RWPE1 (cell line): ENCODE measurements around the gene NOSIP.

Source experiments
- CTCF ChIA-PET: fragments of 350-600 bp; sonication (Branson Sonifier 250); formaldehyde crosslinking; extraction: SDS; loops from one replicate; lab custom pipeline; 2021; lab: Yijun Ruan, JAX
- POLR2A ChIA-PET: fragments of 400-600 bp; formaldehyde crosslinking; extraction: SDS; loops from one replicate; lab custom pipeline; 2020; ENCODE audit warnings: antibody characterized with exemption; ENCODE audit not compliant: low non-redundant PET; lab: Yijun Ruan, JAX
- DNase-seq: peaks from one replicate; pipeline ENCODE4 v3.0.0; 2012; ENCODE audit warnings: low spot score
- H3K27ac ChIP-seq: fragments of 450-650 bp; 2 replicates; pipeline ENCODE4 v1.5.1; 2017
- TF ChIP-seq, protein P1 (sequence below): fragments of 450-650 bp; conservative IDR thresholded peaks from 2 replicates; pipeline ENCODE4 v1.5.1; 2017; ENCODE audit warnings: low read depth, mild to moderate bottlenecking

NOSIP gene

GRCh38 chr19:49520705-49521319 is 59.5 kb downstream of the NOSIP start:
- CTCF ChIA-PET, result interaction anchor here (1.2 kb wide), 1 partner anchor 160 kb away, joined by 5 read pairs; no protein-coding TSS in a partner anchor
- DNase-seq, result no peak
- POLR2A ChIA-PET, result no interaction called here
- H3K27ac ChIP-seq, result peak overlapping the region; percentile 23; the same call in 1 of the 2 replicates
- TF ChIP-seq, protein P1, sequence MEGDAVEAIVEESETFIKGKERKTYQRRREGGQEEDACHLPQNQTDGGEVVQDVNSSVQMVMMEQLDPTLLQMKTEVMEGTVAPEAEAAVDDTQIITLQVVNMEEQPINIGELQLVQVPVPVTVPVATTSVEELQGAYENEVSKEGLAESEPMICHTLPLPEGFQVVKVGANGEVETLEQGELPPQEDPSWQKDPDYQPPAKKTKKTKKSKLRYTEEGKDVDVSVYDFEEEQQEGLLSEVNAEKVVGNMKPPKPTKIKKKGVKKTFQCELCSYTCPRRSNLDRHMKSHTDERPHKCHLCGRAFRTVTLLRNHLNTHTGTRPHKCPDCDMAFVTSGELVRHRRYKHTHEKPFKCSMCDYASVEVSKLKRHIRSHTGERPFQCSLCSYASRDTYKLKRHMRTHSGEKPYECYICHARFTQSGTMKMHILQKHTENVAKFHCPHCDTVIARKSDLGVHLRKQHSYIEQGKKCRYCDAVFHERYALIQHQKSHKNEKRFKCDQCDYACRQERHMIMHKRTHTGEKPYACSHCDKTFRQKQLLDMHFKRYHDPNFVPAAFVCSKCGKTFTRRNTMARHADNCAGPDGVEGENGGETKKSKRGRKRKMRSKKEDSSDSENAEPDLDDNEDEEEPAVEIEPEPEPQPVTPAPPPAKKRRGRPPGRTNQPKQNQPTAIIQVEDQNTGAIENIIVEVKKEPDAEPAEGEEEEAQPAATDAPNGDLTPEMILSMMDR, result no peak

GRCh38 chr19:49518033-49518432 is 62.3 kb downstream of the NOSIP start:
- no peak for DNase-seq
- TF ChIP-seq, protein P1, result no peak
- ChIA-PET POLR2A (no interaction called here), CTCF (no interaction called here)
- H3K27ac ChIP-seq, result no peak overlapping the region

GRCh38 chr19:49515767-49516166 is 64.6 kb downstream of the NOSIP start:
- TF ChIP-seq, protein P1, result no peak
- peak overlapping the region; percentile 42 for H3K27ac ChIP-seq
- ChIA-PET POLR2A (no interaction called here), CTCF (interaction anchor here (0.7 to 1.3 kb wide), 2 partner anchors 21 to 31 kb away, joined by 4 to 7 read pairs; no protein-coding TSS in a partner anchor)
- DNase-seq, result no peak

DNA sequence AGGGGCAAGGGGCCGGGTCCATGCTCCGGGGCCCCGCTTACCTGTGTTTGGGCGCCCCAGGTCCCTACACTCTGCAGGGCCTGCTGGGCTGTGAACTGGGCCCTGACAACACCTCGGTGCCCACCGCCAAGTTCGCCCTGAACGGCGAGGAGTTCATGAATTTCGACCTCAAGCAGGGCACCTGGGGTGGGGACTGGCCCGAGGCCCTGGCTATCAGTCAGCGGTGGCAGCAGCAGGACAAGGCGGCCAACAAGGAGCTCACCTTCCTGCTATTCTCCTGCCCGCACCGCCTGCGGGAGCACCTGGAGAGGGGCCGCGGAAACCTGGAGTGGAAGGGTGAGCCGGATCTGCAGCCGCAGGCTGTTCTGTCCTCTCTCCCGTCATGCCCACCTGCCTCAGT is 66.2 kb downstream of the NOSIP start:
- ChIA-PET POLR2A (interaction anchor here (0.6 kb wide), 1 partner anchor 881 kb away, joined by 5 read pairs; no protein-coding TSS in a partner anchor), CTCF (interaction anchor here (1.0 to 1.2 kb wide), 2 partner anchors 33 to 56 kb away, joined by 5 to 7 read pairs; no protein-coding TSS in a partner anchor)
- H3K27ac ChIP-seq, result peak overlapping the region; percentile 85
- no peak for DNase-seq
- TF ChIP-seq, protein P1, result no peak

DNA sequence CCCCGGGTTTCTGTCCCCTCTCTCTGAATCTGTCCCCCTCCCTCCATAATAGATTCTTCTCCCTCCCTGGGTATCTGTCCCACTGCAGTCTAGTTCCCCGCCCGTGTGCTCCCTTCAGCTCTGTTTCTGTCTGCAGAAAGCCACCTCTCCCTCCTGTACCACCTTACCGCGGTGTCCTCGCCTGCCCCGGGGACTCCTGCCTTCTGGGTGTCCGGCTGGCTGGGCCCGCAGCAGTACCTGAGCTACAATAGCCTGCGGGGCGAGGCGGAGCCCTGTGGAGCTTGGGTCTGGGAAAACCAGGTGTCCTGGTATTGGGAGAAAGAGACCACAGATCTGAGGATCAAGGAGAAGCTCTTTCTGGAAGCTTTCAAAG is 66.6 kb downstream of the NOSIP start:
- TF ChIP-seq, protein P1, result no peak
- H3K27ac ChIP-seq, result peak overlapping the region; percentile 85
- ChIA-PET CTCF (interaction anchor here (1.0 to 1.2 kb wide), 2 partner anchors 33 to 57 kb away, joined by 5 to 7 read pairs; no protein-coding TSS in a partner anchor), POLR2A (no interaction called here)
- DNase-seq, result no peak

GRCh38 chr19:49512970-49513745 is 67.2 kb downstream of the NOSIP start:
- DNase-seq, result no peak
- POLR2A ChIA-PET, result no interaction called here
- H3K27ac ChIP-seq, result peak overlapping the region; percentile 85
- CTCF ChIA-PET, result interaction anchor here (1.0 to 1.2 kb wide), 2 partner anchors 34 to 57 kb away, joined by 5 to 7 read pairs; no protein-coding TSS in a partner anchor
- TF ChIP-seq, protein P1, result no peak
